HepG2 (cell line): ENCODE measurements around the gene KRTAP5-6. TPM values are rescaled to one million over a fixed set of nuclear protein-coding genes. Genes with fewer than 3 reads are reported as not detected.
"Not testable (repeated sequence)": the region's sequence is repeated elsewhere in the genome, so short reads cannot be mapped to it uniquely, and the experiment has no call there.

Source experiments
- CEBPG ChIP-seq: IDR thresholded peaks from 2 replicates; pipeline ENCODE4 v1.6.1; 2016
- EP300 ChIP-seq, 3 experiments: sonication (generic) in 1 of 3; formaldehyde crosslinking in 1 of 3; IDR thresholded peaks; 2 replicates each; pipeline versions ENCODE4 v1.5.1 to v1.6.1; 2011 to 2020; ENCODE audit warnings: low read depth in 2 of 3, low read length in 2 of 3, borderline replicate concordance in 1 of 3, improper control_type of control experiment in 1 of 3, mild to moderate bottlenecking in 1 of 3, missing genetic modification reagents in 1 of 3, moderate library complexity in 1 of 3
- HMG20B ChIP-seq: conservative IDR thresholded peaks from 2 replicates; pipeline ENCODE4 v1.6.1; 2016; ENCODE audit warnings: missing genetic modification reagents, missing compliant biosample characterization
- HNRNPL ChIP-seq: fragments of 200-400 bp; formaldehyde crosslinking; IDR thresholded peaks from 2 replicates; pipeline ENCODE4 v1.6.1; 2017; ENCODE audit warnings: mild to moderate bottlenecking, low read depth, low read length
- MAZ ChIP-seq, 2 experiments: sonication (generic) in 1 of 2; formaldehyde crosslinking in 1 of 2; IDR thresholded peaks; 2 replicates each; pipeline versions ENCODE4 v1.5.0 to v1.6.1; 2012 to 2020; ENCODE audit warnings: low read depth in 2 of 2, mild to moderate bottlenecking in 2 of 2, borderline replicate concordance in 1 of 2, improper control_type of control experiment in 1 of 2, low read length in 1 of 2, missing genetic modification reagents in 1 of 2, moderate library complexity in 1 of 2
- NPAS2 ChIP-seq: sonication (generic); formaldehyde crosslinking; IDR thresholded peaks from 2 replicates; pipeline ENCODE4 v1.8.0; 2022; ENCODE audit warnings: mild to moderate bottlenecking, missing genetic modification reagents, borderline replicate concordance
- PHF8 ChIP-seq: sonication (generic); formaldehyde crosslinking; IDR thresholded peaks from 2 replicates; pipeline ENCODE4 v1.5.0; 2020; ENCODE audit warnings: missing genetic modification reagents
- SRY ChIP-seq: sonication (generic); formaldehyde crosslinking; IDR thresholded peaks from 2 replicates; pipeline ENCODE4 v1.8.0; 2022; ENCODE audit warnings: mild to moderate bottlenecking, missing genetic modification reagents
- ZNF792 ChIP-seq: IDR thresholded peaks from 2 replicates; pipeline ENCODE4 v1.6.1; 2016
- polyA plus RNA-seq, 8 experiments: library from polyadenylated mRNA; depleted of rRNA in 3 of 8; stranded (reverse) in 7 of 8; unstranded in 1 of 8; fragments of >200 nt; fragmentation: Illumina TruSeq in 4 of 8; extraction: Trizol in 4 of 8; gene quantifications; 2 replicates each; pipeline versions ENCODE4 v1.2.1 to v1.2.3, GENCODE V29; 2011 to 2016; ENCODE audit warnings: low read depth in 4 of 8, missing spikeins in 1 of 8, mixed read lengths in 1 of 8; ENCODE audit not compliant: insufficient read depth in 1 of 8
- total RNA-seq, 5 experiments: library from RNA; depleted of rRNA; stranded (reverse); fragments of >200 nt; fragmentation: Illumina TruSeq; extraction: Trizol; gene quantifications; 2 replicates each; pipeline ENCODE4 v1.2.3, GENCODE V29; 2016; ENCODE audit warnings: low read depth in 1 of 5
- TF ChIP-seq, protein P1 (sequence below): sonication (generic); formaldehyde crosslinking; IDR thresholded peaks from 2 replicates; pipeline ENCODE4 v1.8.0; 2022; ENCODE audit warnings: mild to moderate bottlenecking, missing genetic modification reagents, moderate library complexity
- TF ChIP-seq, protein P2 (sequence below): IDR thresholded peaks from 2 replicates; pipeline ENCODE4 v1.6.1; 2016; ENCODE audit warnings: low read depth, missing genetic modification reagents, missing compliant biosample characterization
- TF ChIP-seq, protein P3 (sequence below): sonication (generic); formaldehyde crosslinking; IDR thresholded peaks from 2 replicates; pipeline ENCODE4 v1.4.0; 2020; ENCODE audit warnings: missing genetic modification reagents, borderline replicate concordance
- TF ChIP-seq, protein P4 (sequence below): sonication (generic); formaldehyde crosslinking; IDR thresholded peaks from 2 replicates; pipeline ENCODE4 v1.8.1; 2022; ENCODE audit warnings: low read depth, mild to moderate bottlenecking, missing genetic modification reagents

The KRTAP5-6 gene
- total and polyA plus RNA-seq, 2 of the 13 experiments (the other 11 are each of a cell fraction or from before 2014, with no cell fraction given) = not detected

DNA sequence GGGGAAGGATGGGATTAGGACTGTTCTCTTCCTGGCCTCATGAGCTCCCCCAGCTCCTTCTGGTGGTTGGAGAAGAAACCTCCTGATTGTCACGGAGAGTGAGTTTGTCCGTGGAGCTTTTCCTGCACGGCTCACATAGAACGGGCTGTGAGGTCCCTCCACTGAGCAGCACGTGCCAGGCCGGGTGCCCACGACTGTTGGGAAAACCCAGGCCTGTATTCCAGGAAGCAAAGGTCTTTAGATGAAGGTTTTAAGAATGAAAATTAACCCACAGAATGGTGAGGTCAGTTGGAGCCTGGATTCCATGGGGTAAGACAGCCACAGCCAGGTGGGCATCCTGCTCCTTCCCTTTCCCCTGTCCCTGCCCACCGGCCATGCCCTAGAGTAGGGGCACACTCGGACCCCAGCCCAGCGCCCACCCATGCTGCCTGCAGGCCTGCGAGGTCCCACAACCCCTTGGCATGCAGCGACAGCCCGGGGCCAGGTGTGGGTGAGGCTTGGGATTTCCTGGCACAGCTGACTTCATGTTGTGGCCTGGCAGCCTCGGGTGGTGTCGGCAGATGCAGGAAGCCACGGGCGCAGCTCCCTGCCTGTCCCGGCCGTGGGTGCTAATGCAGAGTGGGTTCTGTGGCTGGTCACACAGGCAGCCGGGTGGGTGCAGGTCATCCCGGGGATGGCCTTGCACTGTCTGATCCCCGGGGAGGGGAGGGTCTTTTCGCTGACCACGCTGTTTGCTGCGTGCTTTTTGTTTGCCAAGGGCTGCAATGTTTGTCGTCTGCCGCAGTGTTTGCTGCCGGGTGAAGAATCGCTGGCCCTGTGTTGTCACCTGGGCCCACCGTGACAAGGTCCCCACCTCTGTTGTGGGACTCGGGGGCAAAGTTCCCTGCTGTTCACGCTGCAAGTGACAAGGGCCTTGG lies 7.5 kb upstream of the KRTAP5-6 start (continued):
- TF ChIP-seq, protein P1, sequence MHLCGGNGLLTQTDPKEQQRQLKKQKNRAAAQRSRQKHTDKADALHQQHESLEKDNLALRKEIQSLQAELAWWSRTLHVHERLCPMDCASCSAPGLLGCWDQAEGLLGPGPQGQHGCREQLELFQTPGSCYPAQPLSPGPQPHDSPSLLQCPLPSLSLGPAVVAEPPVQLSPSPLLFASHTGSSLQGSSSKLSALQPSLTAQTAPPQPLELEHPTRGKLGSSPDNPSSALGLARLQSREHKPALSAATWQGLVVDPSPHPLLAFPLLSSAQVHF (CRISPR knock-in tag) = peak; percentile 73; the same call in 1 of the 2 replicates
- TF ChIP-seq, protein P2, sequence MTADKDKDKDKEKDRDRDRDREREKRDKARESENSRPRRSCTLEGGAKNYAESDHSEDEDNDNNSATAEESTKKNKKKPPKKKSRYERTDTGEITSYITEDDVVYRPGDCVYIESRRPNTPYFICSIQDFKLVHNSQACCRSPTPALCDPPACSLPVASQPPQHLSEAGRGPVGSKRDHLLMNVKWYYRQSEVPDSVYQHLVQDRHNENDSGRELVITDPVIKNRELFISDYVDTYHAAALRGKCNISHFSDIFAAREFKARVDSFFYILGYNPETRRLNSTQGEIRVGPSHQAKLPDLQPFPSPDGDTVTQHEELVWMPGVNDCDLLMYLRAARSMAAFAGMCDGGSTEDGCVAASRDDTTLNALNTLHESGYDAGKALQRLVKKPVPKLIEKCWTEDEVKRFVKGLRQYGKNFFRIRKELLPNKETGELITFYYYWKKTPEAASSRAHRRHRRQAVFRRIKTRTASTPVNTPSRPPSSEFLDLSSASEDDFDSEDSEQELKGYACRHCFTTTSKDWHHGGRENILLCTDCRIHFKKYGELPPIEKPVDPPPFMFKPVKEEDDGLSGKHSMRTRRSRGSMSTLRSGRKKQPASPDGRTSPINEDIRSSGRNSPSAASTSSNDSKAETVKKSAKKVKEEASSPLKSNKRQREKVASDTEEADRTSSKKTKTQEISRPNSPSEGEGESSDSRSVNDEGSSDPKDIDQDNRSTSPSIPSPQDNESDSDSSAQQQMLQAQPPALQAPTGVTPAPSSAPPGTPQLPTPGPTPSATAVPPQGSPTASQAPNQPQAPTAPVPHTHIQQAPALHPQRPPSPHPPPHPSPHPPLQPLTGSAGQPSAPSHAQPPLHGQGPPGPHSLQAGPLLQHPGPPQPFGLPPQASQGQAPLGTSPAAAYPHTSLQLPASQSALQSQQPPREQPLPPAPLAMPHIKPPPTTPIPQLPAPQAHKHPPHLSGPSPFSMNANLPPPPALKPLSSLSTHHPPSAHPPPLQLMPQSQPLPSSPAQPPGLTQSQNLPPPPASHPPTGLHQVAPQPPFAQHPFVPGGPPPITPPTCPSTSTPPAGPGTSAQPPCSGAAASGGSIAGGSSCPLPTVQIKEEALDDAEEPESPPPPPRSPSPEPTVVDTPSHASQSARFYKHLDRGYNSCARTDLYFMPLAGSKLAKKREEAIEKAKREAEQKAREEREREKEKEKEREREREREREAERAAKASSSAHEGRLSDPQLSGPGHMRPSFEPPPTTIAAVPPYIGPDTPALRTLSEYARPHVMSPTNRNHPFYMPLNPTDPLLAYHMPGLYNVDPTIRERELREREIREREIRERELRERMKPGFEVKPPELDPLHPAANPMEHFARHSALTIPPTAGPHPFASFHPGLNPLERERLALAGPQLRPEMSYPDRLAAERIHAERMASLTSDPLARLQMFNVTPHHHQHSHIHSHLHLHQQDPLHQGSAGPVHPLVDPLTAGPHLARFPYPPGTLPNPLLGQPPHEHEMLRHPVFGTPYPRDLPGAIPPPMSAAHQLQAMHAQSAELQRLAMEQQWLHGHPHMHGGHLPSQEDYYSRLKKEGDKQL (CRISPR knock-in tag) = peak; percentile 97
- peak; percentile 84; the same call in 1 of the 2 replicates for TF ChIP-seq ZNF792 (CRISPR knock-in tag)
- TF ChIP-seq CEBPG (CRISPR knock-in tag) = peak; percentile 80
- TF ChIP-seq MAZ (IDR thresholded peaks at IDR 0.05; ENCODE audit: borderline replicate concordance, low read depth, low read length) = not testable (repeated sequence)
- peak; percentile 90 for TF ChIP-seq MAZ (CRISPR knock-in tag; IDR thresholded peaks at IDR 0.05; ENCODE audit: low read depth)
- TF ChIP-seq, protein P3, sequence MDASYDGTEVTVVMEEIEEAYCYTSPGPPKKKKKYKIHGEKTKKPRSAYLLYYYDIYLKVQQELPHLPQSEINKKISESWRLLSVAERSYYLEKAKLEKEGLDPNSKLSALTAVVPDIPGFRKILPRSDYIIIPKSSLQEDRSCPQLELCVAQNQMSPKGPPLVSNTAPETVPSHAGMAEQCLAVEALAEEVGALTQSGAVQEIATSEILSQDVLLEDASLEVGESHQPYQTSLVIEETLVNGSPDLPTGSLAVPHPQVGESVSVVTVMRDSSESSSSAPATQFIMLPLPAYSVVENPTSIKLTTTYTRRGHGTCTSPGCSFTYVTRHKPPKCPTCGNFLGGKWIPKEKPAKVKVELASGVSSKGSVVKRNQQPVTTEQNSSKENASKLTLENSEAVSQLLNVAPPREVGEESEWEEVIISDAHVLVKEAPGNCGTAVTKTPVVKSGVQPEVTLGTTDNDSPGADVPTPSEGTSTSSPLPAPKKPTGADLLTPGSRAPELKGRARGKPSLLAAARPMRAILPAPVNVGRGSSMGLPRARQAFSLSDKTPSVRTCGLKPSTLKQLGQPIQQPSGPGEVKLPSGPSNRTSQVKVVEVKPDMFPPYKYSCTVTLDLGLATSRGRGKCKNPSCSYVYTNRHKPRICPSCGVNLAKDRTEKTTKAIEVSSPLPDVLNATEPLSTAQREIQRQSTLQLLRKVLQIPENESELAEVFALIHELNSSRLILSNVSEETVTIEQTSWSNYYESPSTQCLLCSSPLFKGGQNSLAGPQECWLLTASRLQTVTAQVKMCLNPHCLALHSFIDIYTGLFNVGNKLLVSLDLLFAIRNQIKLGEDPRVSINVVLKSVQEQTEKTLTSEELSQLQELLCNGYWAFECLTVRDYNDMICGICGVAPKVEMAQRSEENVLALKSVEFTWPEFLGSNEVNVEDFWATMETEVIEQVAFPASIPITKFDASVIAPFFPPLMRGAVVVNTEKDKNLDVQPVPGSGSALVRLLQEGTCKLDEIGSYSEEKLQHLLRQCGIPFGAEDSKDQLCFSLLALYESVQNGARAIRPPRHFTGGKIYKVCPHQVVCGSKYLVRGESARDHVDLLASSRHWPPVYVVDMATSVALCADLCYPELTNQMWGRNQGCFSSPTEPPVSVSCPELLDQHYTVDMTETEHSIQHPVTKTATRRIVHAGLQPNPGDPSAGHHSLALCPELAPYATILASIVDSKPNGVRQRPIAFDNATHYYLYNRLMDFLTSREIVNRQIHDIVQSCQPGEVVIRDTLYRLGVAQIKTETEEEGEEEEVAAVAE = peak; percentile 82; the same call in 1 of the 2 replicates
- TF ChIP-seq SRY (CRISPR knock-in tag) = peak; percentile 28; the same call in 1 of the 2 replicates
- 0 out of 2 replicates have a peak, but pooled peaks have one; percentile 88 for TF ChIP-seq NPAS2 (CRISPR knock-in tag)
- peak; percentile 93 for TF ChIP-seq HNRNPL
- TF ChIP-seq, protein P4, sequence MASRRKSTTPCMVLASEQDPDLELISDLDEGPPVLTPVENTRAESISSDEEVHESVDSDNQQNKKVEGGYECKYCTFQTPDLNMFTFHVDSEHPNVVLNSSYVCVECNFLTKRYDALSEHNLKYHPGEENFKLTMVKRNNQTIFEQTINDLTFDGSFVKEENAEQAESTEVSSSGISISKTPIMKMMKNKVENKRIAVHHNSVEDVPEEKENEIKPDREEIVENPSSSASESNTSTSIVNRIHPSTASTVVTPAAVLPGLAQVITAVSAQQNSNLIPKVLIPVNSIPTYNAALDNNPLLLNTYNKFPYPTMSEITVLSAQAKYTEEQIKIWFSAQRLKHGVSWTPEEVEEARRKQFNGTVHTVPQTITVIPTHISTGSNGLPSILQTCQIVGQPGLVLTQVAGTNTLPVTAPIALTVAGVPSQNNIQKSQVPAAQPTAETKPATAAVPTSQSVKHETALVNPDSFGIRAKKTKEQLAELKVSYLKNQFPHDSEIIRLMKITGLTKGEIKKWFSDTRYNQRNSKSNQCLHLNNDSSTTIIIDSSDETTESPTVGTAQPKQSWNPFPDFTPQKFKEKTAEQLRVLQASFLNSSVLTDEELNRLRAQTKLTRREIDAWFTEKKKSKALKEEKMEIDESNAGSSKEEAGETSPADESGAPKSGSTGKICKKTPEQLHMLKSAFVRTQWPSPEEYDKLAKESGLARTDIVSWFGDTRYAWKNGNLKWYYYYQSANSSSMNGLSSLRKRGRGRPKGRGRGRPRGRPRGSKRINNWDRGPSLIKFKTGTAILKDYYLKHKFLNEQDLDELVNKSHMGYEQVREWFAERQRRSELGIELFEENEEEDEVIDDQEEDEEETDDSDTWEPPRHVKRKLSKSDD (CRISPR knock-in tag) = peak; percentile 55
- peak; percentile 73 to 95 for TF ChIP-seq EP300 (IDR thresholded peaks at IDR 0.05; ENCODE audit: low read depth in 2 of 2, low read length in 2 of 2)
- TF ChIP-seq EP300 (CRISPR knock-in tag; IDR thresholded peaks at IDR 0.05; ENCODE audit: borderline replicate concordance) = peak; percentile 99
- peak; percentile 57 for TF ChIP-seq PHF8 (CRISPR knock-in tag)
- TF ChIP-seq HMG20B (CRISPR knock-in tag) = peak; percentile 87
